MCF 10A (cell line): Measurements from ENCODE around the gene EXD3. TPM values are rescaled to one million over a fixed set of nuclear protein-coding genes. Genes with fewer than 3 reads are reported as not detected.

Experiments
- BruUV-seq: library from RNA; stranded (reverse); fragments of 400-500 nt; replicated peaks from 2 replicates; lab custom pipeline; 2021; lab: Mats Ljungman, UMichigan
- CTCF ChIA-PET: fragments of 300-600 bp; sonication (Branson Sonifier 250); formaldehyde crosslinking; extraction: SDS; loops from one replicate; lab custom pipeline; 2021; ENCODE audit warnings: antibody characterized with exemption, inconsistent platforms; lab: Yijun Ruan, JAX
- POLR2A ChIA-PET: fragments of 300-600, 350-650 bp; sonication (Branson Sonifier 250); formaldehyde crosslinking; extraction: SDS; loops from one replicate; lab custom pipeline; 2020; ENCODE audit warnings: antibody characterized with exemption, inconsistent platforms; lab: Yijun Ruan, JAX
- DNase-seq: peaks from one replicate; pipeline ENCODE4 v3.0.0-alpha.2; 2018; ENCODE audit not compliant: unreplicated experiment
- H3K27ac Mint-ChIP-seq: one replicate; pipeline ENCODE4 v1.8.0; 2022; ENCODE audit warnings: mild to moderate bottlenecking, low read depth, mixed read lengths; ENCODE audit not compliant: unreplicated experiment
- H3K27me3 Mint-ChIP-seq: one replicate; pipeline ENCODE4 v1.8.0; 2022; ENCODE audit warnings: mixed read lengths; ENCODE audit not compliant: insufficient read depth, unreplicated experiment
- H3K36me3 Mint-ChIP-seq: one replicate; pipeline ENCODE4 v1.8.0; 2022; ENCODE audit warnings: mild to moderate bottlenecking, moderate library complexity, mixed read lengths; ENCODE audit not compliant: insufficient read depth, unreplicated experiment
- H3K4me1 Mint-ChIP-seq: one replicate; pipeline ENCODE4 v1.8.0; 2022; ENCODE audit warnings: mixed read lengths; ENCODE audit not compliant: insufficient read depth, unreplicated experiment
- H3K4me3 Mint-ChIP-seq: one replicate; pipeline ENCODE4 v1.8.0; 2022; ENCODE audit warnings: mild to moderate bottlenecking, moderate library complexity, mixed read lengths; ENCODE audit not compliant: unreplicated experiment
- H3K9me3 Mint-ChIP-seq: one replicate; pipeline ENCODE4 v1.8.0; 2022; ENCODE audit warnings: mixed read lengths; ENCODE audit not compliant: unreplicated experiment
- CTCF ChIP-seq: fragments of 200-600 bp; IDR thresholded peaks from one replicate; pipeline ENCODE4 v1.8.0; 2022; ENCODE audit warnings: antibody characterized with exemption, mild to moderate bottlenecking; ENCODE audit not compliant: unreplicated experiment
- intact Hi-C: fragments of 100-400 bp; cut with micrococcal nuclease; formaldehyde crosslinking; loops from 2 replicates; pipeline ENCODE4 v1.14.1; 2022
- total RNA-seq: library from RNA; stranded (reverse); gene quantifications from 2 replicates; pipeline ENCODE4 v1.2.3, GENCODE V29; 2022

EXD3 gene
- total RNA-seq, 1 experiment from 2014 or later = 17.1 TPM

- no peaks in the 10 kb centered on the region for H3K27me3 Mint-ChIP-seq
- BruUV-seq = no TSS peak
- DNase-seq = no peak
- peaks cover 44% of the 10 kb centered on the region for H3K36me3 Mint-ChIP-seq
- POLR2A ChIA-PET = interaction anchor here (0.7 kb wide), 1 partner anchor 43 kb away, joined by 3 read pairs; the partner anchor contains the start of gene CYSRT1
- H3K4me3 Mint-ChIP-seq = no peak overlapping the region
- H3K27ac Mint-ChIP-seq = no peak overlapping the region
- intact Hi-C loops = no loop called here
- no peaks in the 10 kb centered on the region for H3K9me3 Mint-ChIP-seq
- H3K4me1 Mint-ChIP-seq = peaks cover 7% of the 10 kb centered on the region
- TF ChIP-seq CTCF = no peak
- CTCF ChIA-PET = interaction anchor here (0.5 to 1.2 kb wide), 8 partner anchors 10 to 541 kb away, joined by 3 to 4 read pairs (median 3); partner anchors contain the start of gene TOR4A
These were observed 155.0 kb downstream of the EXD3 start for GRCh38 chr9:137267933-137268355.

- intact Hi-C loops = no loop called here
- peaks cover 46% of the 10 kb centered on the region for H3K36me3 Mint-ChIP-seq
- peaks cover 8% of the 10 kb centered on the region for H3K4me1 Mint-ChIP-seq
- no peak overlapping the region for H3K4me3 Mint-ChIP-seq
- H3K27ac Mint-ChIP-seq = no peak overlapping the region
- BruUV-seq = no TSS peak
- CTCF ChIA-PET = interaction anchor here (0.5 to 1.2 kb wide), 7 partner anchors 9 to 238 kb away, joined by 3 to 4 read pairs (median 3); partner anchors contain the start of gene TOR4A
- no peaks in the 10 kb centered on the region for H3K27me3 Mint-ChIP-seq
- POLR2A ChIA-PET = interaction anchor here (0.6 to 1.0 kb wide), 3 partner anchors 10 to 431 kb away, joined by 3 read pairs; no protein-coding TSS in a partner anchor
- DNase-seq = no peak
- H3K9me3 Mint-ChIP-seq = no peaks in the 10 kb centered on the region
- TF ChIP-seq CTCF = no peak
These were observed 156.1 kb downstream of the EXD3 start for GRCh38 chr9:137266585-137267453.

GRCh38 chr9:137266162-137266527 is 156.8 kb downstream of the EXD3 start:
- ChIA-PET CTCF (interaction anchor here (0.6 to 0.9 kb wide), 3 partner anchors 11 to 136 kb away, joined by 3 to 4 read pairs (median 3); no protein-coding TSS in a partner anchor), POLR2A (interaction anchor here (0.8 to 1.0 kb wide), 2 partner anchors 10 to 21 kb away, joined by 3 read pairs; no protein-coding TSS in a partner anchor)
- intact Hi-C loops = no loop called here
- BruUV-seq = no TSS peak
- Mint-ChIP-seq H3K27me3 (no peaks in the 10 kb centered on the region), H3K4me3 (no peak overlapping the region), H3K36me3 (peaks cover 48% of the 10 kb centered on the region), H3K4me1 (peaks cover 12% of the 10 kb centered on the region), H3K9me3 (no peaks in the 10 kb centered on the region), H3K27ac (no peak overlapping the region)
- TF ChIP-seq CTCF = no peak
- DNase-seq = no peak
